GM18519 (cell line): Measurements from ENCODE around the gene OR2H1.

Experiments used
- ATAC-seq: cut with Tn5 transposase; IDR thresholded peaks from one replicate; pipeline ENCODE4 v1.9.1; 2021; ENCODE audit warnings: mild to moderate bottlenecking, moderate library complexity; ENCODE audit not compliant: unreplicated experiment, low FRiP score

OR2H1 gene

DNA sequence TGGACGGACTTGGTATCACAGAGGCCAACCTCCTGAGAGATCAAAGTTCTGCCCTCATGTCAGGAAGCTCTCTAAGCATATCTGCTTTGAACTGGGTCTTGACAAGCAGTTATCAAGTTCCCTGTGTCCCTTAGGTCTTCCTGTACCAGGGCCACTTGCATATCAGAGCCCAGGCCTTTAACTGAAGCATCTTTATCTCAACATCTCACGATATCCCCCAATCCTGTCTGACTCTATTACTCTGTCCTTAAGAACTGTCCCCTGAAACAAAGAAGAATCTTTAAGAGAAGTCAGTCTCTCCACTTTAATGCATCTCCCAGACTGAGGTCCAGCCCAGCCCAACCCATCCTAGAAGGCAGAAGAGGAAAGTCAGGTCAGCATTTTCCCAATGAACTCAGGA lies 22.6 kb downstream of the OR2H1 start:
- no peak for ATAC-seq

GRCh38 chr6:29483186-29483585 lies 26.2 kb downstream of the OR2H1 start:
- no peak for ATAC-seq

DNA sequence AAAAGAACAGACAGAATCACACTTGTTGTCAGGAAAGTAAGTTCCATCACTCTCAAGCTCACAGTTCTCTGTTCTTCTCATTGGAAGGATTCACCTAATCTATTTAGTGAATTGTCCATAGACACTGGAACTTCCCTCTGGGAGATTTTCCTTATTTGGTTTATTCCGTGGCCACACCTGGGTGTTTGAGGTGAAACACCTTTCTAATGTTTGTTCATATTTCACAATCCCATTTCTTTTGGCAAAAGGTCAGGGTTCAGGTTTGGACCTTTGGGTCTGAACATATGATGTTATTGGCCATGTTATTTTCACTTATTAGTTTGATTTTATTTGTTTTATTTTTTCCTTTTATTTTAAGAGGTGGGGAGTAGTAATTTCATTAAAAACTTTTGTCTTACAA lies 26.8 kb downstream of the OR2H1 start:
- ATAC-seq: no peak

DNA sequence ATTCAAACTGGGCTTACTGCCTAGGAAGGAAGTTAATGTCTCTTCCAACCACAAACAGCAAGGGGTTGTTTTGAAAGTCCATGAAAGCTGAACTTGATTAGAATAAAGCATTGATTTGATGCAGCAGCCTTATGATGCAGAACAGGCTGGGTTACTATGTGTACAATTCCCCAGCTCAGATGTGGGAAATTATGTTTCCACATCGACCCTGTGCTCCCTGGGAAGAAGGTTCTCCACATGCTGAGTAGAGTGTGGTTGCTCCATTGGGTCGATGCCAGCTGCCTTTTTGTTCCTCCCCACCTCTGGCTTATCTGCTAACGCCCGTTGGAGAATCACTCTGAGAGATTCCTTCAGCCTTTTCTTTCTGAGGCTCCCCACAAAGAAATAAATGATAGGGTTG lies 29.6 kb downstream of the OR2H1 start:
- ATAC-seq: no peak

DNA sequence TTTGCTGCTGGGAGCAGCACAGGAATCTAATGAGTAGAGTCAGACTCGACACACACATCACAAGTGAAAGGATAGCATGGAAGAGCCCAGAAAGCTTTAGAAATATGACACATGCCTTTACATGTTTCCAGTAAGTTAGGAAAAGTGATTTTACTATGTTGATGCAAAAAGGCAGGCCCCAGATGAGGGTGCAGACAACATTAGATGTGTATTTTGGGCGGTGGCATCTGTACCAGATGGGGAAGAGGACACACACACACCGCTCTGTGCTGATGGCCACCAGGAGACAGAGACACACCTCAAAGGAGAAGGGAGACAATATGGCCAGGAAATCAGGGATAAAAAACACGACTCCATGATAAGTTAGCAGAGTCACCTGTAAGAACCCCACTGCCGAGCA lies 30.2 kb downstream of the OR2H1 start:
- no peak for ATAC-seq

DNA sequence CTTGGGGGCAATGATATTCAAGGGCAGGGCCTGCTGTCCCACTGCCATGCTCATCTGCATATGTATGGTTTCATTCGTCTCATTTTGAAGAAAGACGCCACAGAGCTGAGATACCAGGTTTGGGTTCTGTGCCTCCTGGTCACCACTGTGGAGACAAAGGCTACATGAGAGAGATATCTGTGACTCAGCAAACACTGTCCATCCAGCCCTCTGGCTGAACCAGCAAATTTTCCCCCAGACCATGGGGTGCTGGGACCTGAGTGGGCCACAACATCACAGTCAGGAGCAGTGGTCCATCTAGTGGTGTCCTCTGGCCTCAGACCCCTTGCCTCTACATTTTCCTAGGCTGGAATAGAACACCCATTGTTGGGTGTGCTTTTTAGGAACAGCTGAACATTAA lies 30.7 kb downstream of the OR2H1 start, which contains the start of gene MAS1L:
Gene MAS1L (minus strand): TSS at position 297 of the 400 bp plus-strand sequence. CDS start 54 bp downstream, at position 243.
- no peak for ATAC-seq

GRCh38 chr6:29488874-29489273 lies 31.9 kb downstream of the OR2H1 start:
- no peak for ATAC-seq

GRCh38 chr6:29489286-29489685 lies 32.3 kb downstream of the OR2H1 start:
- no peak for ATAC-seq

GRCh38 chr6:29490055-29490454 lies 33.1 kb downstream of the OR2H1 start:
- ATAC-seq: no peak

DNA sequence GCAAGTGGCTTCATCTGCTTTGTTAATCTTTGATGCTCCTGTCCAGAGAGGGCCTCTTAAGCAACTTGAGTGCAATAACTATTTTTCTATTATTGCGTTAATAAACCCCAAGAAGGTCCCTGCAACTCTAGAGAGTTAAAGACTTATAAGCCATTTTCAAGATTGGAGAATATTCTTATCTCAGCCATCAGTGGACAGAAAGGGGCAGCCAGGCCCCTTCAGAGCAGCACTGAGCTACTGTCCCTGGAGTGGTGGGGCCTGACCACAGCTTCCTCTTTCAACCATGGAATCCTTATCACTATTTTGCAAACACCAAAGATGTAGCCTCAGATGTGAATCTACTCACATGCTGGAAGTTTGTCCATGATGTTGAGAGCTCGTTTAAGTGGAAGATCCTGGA lies 33.6 kb downstream of the OR2H1 start:
- no peak for ATAC-seq

DNA sequence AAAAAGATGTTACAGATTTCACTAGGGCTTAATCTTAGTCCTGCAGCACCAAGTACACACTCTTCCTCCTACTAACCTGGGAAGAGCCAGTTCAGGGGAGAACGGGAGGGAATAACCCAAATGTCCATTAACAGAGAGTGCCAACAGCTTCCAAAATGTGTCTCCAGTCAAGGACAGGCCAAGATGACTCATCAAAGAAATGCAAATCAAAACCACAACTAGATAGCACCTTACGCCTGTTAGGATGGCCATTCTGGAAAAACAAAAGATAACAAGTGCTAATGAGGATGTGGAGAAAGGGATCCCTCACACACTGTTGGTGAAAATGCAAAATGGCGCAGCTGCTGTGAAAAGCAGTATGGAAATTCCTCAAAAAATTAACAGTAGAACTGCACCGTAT lies 34.6 kb downstream of the OR2H1 start:
- ATAC-seq: no peak

DNA sequence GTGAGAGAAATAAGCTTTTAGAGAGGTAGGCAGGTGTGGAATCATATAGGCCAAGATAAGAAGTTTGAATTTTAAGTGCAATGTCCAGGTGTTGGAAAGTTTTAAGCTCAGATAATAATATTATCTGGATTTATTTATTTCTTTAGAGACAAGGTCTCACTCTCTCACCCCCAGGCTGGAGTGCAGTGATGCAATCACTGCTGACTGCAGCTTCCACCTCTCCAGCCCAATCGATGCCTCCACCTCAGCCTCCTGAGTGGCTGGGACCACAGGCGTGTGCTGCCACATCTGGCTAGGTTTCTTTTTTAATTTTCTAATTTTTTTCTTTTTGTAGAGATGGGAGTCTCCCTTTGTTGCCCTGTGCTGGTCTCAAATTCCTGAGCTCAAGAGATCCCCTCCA lies 36.3 kb downstream of the OR2H1 start:
- ATAC-seq: no peak

GRCh38 chr6:29494131-29494530 lies 37.2 kb downstream of the OR2H1 start:
- no peak for ATAC-seq

- no peak for ATAC-seq
These were observed 38.6 kb downstream of the OR2H1 start for GRCh38 chr6:29495571-29495970.

GRCh38 chr6:29496961-29497360 lies 40.0 kb downstream of the OR2H1 start:
- no peak for ATAC-seq

DNA sequence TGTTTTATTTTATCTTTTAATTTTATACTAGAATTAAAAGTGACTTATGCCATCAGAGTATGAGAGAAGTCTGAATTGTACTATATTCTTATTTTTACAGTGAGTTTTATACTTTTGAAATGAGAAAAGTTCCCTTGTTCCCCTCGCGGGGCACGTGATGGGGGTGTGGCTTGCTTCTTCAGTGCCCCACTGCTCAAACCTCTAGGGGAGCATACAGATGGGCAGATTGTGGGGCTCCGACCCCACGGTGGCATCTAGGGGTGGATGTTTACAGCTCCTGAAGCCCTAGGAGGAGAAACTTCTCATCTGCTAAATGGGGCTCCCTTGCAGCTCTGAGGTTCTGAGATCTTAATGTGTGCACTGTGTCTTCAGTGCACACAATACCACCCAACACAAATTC lies 42.7 kb downstream of the OR2H1 start:
- no peak for ATAC-seq

DNA sequence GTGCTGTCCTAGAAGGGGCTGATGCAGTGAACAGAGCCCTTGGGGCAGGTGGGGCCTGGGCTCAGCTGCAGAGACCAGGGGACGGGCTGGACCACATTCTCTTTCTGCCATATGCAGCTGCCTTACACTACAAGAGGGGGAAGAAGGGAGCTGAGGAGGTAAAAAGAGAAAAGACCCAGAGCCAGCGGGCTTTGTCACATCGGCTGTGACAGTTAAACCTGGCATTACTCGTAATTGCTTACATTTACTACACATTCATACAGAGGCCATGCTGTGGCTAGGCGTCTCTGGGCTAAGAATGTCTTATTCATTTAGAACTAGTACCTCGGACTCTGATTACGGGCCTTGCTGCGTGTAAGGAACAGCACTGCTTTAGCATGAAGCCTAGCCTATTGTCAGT lies 43.6 kb downstream of the OR2H1 start:
- no peak for ATAC-seq

DNA sequence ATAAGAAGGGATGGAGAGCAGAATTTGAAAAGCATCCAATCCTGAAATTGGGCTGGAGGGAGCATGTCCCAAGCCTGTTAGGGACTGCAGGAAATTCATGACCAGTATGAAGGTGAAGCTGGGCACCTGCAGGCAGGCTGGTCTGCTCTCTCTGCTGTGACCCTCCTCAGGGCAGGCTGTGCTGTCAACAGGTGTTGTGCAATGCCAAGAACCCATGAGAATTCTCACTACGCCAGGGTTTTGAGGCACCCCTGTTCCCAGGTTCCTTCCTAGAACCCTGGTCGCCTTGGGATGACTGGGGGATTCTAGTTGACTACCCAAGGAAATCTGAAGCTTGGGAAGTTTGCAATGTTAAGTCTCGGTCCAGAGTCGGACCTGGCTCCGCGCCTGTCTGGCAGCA lies 44.2 kb downstream of the OR2H1 start:
- ATAC-seq: no peak

DNA sequence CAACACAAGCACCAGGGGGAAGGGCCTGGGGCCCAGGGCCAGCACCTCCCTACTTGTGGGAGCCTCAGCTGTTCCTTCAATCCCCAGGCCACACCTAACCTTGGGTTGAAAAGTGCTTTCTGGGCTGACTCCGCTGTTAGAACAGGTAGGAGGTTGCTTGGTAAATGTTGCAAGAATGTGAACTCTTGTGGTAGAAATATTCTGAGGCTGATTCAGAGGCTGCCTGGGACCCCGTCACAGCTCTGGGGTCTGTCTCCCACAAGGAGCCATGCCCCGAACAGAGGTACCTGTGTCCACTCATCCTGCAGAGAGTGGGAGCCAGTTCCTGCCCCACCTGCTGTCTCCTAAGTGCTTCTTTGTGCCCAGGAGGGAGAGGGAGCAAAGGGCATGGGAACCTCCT lies 45.2 kb downstream of the OR2H1 start:
- ATAC-seq: no peak

DNA sequence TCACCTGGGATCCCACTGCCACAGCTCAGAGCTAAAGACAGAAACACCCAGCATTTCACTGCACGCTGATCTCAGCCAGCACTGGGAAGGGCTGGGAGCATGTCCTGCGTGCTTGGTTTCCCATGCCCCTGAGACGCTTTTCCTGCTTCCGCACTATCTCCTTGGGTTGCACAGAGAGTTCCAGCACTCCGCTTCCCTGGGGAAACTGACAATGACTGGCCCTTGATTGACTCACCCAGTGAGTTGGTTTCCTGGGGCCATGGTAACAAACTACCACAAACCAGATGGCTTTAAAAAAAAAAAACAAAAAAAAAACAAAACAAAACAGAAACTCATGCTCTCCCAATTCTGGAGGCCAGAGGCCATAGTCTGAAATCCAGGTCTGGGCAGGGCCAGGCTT lies 45.6 kb downstream of the OR2H1 start:
- no peak for ATAC-seq

- no peak for ATAC-seq
These were observed 48.0 kb downstream of the OR2H1 start for GRCh38 chr6:29504961-29505360.

DNA sequence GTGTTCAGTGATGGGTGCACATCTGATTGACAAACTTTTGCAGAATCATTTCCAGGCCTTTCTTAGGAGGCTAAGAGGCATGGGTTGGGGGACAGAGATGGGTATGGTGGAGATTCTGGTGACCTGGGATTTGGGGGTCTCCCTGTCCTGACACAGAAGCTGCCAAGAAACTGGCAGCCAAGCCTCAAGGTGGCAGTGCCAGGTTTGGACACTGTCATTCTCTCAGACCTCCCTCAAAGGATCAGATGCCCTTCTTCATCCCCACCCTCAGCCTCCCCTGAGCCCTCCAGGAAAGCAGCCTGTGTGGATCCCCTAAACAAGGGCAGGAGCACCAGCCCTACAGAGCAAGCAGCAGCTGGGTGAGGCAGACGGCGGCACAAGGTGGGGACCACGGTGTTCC lies 48.9 kb downstream of the OR2H1 start:
- ATAC-seq: no peak

GRCh38 chr6:29506446-29507067 lies 49.6 kb downstream of the OR2H1 start:
- ATAC-seq: no peak
